HG02571 (cell line): ENCODE measurements around the gene FUT3.
A peak's percentile ranks its signal among the peaks of the same experiment; 100 is the strongest.

Source experiments
- ATAC-seq: cut with Tn5 transposase; IDR thresholded peaks from one replicate; pipeline ENCODE4 v1.9.1; 2021; ENCODE audit warnings: mild to moderate bottlenecking, moderate library complexity; ENCODE audit not compliant: unreplicated experiment

The FUT3 gene

DNA sequence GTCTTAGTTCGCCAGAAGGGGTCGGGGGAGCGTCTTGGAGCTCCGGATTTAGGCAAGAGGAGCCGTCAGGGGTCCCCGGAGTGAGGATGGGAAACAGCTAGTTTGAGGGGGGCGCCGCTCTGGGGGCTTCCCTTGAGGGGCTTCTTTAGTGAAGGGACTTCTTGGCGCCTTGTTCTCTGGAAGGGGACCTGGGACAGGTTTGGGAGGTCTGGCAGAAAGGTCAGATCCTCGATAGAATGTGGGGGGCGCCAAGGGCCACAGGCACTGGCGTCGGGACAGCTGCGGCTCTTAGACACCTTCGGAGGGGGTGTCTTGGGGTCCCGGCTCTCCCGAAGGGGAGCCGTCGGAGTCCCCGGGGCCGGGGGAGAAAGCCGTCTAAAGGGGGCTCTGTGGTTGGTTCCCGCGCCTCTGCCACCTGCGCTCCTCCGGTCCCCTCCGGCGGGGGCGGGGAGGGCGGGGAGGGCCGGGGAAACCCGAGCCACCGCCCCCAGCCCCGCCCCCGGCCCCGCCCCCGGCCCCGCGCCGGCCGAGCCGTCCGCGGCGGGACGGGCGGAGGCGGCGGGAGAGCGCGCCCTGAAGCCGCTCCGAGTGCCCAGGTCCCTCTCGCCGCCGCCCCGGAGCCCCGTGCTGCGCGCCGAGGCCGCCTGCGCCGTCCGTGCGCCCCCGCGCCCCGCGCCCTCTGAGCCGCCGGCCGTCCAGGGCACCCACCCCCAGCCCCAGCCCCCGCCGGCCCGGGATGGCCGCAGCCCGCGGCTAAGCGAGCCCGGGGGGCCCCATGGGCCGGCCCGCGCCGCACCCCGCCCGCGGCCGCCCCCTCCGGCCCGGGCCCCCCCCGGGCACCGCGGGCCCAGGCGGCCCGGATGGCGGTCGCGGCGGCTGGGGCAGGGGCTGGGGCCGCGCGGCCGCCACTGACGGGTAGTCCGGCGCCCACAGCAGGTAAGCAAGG is 46.5 kb downstream of the FUT3 start, which contains the start of gene NRTN:
Gene NRTN (plus strand): TSS at position 552 of the 946 bp plus-strand sequence. CDS start 19,099 bp downstream, outside the sequence.
- no peak for ATAC-seq

DNA sequence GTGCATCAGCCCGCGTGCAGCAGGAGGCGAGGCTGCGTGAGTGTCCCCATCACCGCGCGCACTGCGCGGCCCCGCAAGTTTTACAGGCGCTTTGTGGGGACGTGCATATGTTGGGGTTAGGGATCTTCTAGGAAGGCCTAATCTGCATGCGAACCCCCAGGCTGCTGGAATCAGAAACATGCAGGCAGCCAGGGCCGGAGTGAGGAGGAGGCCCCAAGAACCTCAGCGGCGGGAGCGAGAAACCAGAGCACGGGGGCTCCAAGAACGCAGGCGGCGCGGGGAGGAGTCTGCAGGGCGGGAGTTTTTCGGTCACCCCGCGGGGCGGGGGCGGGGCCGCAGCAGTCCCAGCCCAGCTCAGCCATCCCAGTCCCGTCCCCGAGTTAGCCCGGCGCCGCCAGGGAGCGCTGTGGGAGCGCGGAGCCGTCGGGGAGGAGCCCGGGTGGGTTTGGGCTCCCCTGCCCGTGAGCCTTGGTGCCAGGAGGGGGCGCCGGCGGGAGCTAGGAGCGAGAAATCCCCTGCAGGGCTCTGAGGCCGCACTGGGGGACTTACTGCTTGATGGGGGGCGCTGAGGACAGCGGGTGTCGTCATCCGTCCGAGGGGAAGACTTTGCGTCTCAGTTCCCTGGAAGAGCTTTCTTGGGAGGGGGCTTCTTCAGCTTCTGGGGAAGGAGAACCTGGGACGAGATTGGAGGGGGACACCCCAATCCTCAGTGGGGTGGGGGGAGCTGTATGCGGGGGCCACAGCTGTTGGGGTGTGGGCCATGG is 47.3 kb downstream of the FUT3 start:
- ATAC-seq = peak; percentile 59

- no peak for ATAC-seq
Measured at GRCh38 chr19:5803441-5803751, 47.9 kb downstream of the FUT3 start.

- no peak for ATAC-seq
Measured at GRCh38 chr19:5801796-5802619, 49.2 kb downstream of the FUT3 start.

DNA sequence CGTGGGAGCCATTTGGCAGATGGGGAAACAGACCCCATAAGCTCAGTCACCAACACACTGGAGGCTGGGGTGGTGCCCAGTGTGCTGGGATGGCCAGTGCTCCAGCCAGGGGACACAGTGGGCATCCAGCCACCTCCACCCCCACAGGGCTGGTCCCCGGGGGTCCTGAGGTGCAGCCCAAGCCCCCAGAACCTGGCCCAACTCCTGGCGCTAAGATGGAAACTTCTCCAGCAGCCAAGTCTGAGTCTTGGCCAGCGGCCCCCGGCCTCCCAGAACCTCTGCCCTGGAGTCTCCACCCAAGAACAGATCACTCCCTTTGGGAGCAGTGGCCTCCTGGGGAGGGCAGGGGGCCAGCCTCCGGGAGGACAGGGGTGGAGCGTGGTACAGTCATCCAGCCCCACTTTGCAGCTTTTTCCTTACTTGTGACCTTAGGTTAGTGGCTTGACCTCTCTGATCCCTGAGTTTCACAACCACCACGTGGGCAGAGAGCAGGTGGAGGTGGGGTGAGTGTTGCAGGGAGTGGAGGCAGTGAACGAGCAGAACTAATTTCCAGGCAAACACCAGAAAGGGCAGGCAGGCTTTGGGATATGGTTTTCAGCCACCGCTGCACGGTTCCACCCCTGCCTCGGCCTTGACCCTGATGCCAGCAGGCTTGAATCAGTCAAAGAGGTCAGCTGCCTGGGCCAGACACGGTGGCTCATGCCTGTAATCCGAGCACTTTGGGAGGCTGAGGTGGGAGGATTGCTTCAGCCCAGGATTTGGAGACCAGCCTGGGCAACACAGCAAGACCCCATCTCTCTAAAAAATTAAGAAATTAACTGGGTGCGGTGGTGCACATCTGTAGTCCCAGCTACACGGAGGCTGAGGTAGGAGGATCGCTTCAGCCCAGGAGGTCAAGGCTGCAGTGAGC is 50.6 kb downstream of the FUT3 start:
- no peak for ATAC-seq

- ATAC-seq = no peak
Measured at GRCh38 chr19:5799247-5800241, 51.7 kb downstream of the FUT3 start.

- ATAC-seq = no peak
Measured at GRCh38 chr19:5798244-5798643, 53.0 kb downstream of the FUT3 start.

DNA sequence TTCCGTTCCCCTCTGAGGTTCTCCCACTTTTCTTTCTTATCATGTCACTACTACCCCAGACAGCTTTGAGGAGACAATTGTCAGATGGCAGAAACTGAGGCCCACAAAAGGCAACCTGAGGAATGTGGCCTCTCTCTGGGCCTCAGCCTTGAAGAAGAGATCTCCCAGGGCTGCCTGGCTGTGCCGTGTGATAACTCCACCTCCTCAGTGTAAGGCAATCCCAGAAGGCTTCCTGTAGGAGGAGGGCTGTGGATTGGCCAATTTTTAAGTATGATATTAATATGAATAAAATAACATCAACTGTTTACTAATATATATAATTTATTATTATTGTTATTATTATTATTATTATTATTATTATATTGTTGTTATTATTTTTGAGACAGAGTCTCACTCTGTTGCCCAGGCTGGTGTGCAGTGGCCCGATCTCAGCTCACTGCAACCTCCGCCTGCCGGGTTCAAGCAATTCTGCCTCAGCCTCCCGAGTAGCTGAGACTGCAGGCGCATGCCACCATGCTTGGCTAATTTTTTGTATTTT is 55.8 kb downstream of the FUT3 start:
- no peak for ATAC-seq

- ATAC-seq = no peak
Measured at GRCh38 chr19:5793188-5793587, 58.1 kb downstream of the FUT3 start.
